ENCODE measurements around the gene CERS2. TPM values are rescaled to one million over a fixed set of nuclear protein-coding genes. Genes with fewer than 3 reads are reported as not detected.

Gene CERS2
- total and polyA plus RNA-seq, 2 of the 13 experiments (the other 11 are each of a cell fraction or from before 2014, with no cell fraction given), result 269 to 298 TPM

- TF ChIP-seq HNRNPK (IDR thresholded peaks at IDR 0.05; ENCODE audit: low read depth, low read length, poor library complexity, severe bottlenecking) (peak; percentile 35), BRF2 (CRISPR knock-in tag; IDR thresholded peaks at IDR 0.05) (peak; percentile 17; the same call in 1 of the 2 replicates), IRF2 (CRISPR knock-in tag; IDR thresholded peaks at IDR 0.05) (peak; percentile 83; the same call in 1 of the 2 replicates), ZNF326 (CRISPR knock-in tag; IDR thresholded peaks at IDR 0.05; ENCODE audit: borderline replicate concordance) (no peak), CBX5 (CRISPR knock-in tag; IDR thresholded peaks at IDR 0.05; ENCODE audit: borderline replicate concordance) (peak; percentile 88; the same call in 1 of the 2 replicates), FLYWCH1 (CRISPR knock-in tag; IDR thresholded peaks at IDR 0.05) (no peak), PPARG (CRISPR knock-in tag; conservative IDR thresholded peaks at IDR 0.05) (0 out of 2 replicates have a peak, but pooled peaks have one; percentile 47), DNMT3B (CRISPR knock-in tag; conservative IDR thresholded peaks at IDR 0.05) (no peak), ZNF451 (CRISPR knock-in tag; IDR thresholded peaks at IDR 0.05) (peak; percentile 23; the same call in 1 of the 2 replicates), ZNF296 (CRISPR knock-in tag; conservative IDR thresholded peaks at IDR 0.05) (peak; percentile 76; the same call in 1 of the 2 replicates), YEATS4 (CRISPR knock-in tag; IDR thresholded peaks at IDR 0.05; ENCODE audit: borderline replicate concordance) (no peak; the same call in none of the 2 replicates), ZNF746 (CRISPR knock-in tag; IDR thresholded peaks at IDR 0.05) (peak; percentile 100), EHMT2 (IDR thresholded peaks at IDR 0.05; ENCODE audit: borderline replicate concordance, low read depth, low read length) (no peak), ZSCAN12 (CRISPR knock-in tag; IDR thresholded peaks at IDR 0.05) (no peak)
- TF ChIP-seq, protein P1, sequence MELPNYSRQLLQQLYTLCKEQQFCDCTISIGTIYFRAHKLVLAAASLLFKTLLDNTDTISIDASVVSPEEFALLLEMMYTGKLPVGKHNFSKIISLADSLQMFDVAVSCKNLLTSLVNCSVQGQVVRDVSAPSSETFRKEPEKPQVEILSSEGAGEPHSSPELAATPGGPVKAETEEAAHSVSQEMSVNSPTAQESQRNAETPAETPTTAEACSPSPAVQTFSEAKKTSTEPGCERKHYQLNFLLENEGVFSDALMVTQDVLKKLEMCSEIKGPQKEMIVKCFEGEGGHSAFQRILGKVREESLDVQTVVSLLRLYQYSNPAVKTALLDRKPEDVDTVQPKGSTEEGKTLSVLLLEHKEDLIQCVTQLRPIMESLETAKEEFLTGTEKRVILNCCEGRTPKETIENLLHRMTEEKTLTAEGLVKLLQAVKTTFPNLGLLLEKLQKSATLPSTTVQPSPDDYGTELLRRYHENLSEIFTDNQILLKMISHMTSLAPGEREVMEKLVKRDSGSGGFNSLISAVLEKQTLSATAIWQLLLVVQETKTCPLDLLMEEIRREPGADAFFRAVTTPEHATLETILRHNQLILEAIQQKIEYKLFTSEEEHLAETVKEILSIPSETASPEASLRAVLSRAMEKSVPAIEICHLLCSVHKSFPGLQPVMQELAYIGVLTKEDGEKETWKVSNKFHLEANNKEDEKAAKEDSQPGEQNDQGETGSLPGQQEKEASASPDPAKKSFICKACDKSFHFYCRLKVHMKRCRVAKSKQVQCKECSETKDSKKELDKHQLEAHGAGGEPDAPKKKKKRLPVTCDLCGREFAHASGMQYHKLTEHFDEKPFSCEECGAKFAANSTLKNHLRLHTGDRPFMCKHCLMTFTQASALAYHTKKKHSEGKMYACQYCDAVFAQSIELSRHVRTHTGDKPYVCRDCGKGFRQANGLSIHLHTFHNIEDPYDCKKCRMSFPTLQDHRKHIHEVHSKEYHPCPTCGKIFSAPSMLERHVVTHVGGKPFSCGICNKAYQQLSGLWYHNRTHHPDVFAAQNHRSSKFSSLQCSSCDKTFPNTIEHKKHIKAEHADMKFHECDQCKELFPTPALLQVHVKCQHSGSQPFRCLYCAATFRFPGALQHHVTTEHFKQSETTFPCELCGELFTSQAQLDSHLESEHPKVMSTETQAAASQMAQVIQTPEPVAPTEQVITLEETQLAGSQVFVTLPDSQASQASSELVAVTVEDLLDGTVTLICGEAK (IDR thresholded peaks at IDR 0.05), result no peak
- TF ChIP-seq, protein P1 (CRISPR knock-in tag; IDR thresholded peaks at IDR 0.05), result peak; percentile 72; the same call in 1 of the 2 replicates
Observed at GRCh38 chr1:150970808-150971582, 3.6 kb downstream of the CERS2 start (continued).
